H9 (cell line): ENCODE results near the gene ENC1. TPM values are rescaled to one million over a fixed set of nuclear protein-coding genes. Genes with fewer than 3 reads are reported as not detected.

ENCODE experiments used
- DNase-seq: peaks from one replicate; pipeline ENCODE4 v3.0.0-alpha.2; 2017
- H2AFZ ChIP-seq: one replicate; pipeline ENCODE4 v1.6.1; 2013; ENCODE audit warnings: mild to moderate bottlenecking, low read length, control low read depth, moderate library complexity
- H2AK5ac ChIP-seq: 2 replicates; pipeline ENCODE4 v1.6.1; 2013; ENCODE audit warnings: low read length, control low read depth, mixed read lengths; ENCODE audit not compliant: insufficient read length
- H2BK120ac ChIP-seq: one replicate; pipeline ENCODE4 v1.6.1; 2013; ENCODE audit warnings: low read depth, mild to moderate bottlenecking, low read length, control low read depth, inconsistent platforms; ENCODE audit not compliant: poor library complexity, severe bottlenecking
- H2BK12ac ChIP-seq: 2 replicates; pipeline ENCODE4 v1.6.1; 2013; ENCODE audit warnings: low read length, control low read depth, mixed read lengths, low read depth; ENCODE audit not compliant: insufficient read length
- H2BK15ac ChIP-seq: 2 replicates; pipeline ENCODE4 v1.6.1; 2013; ENCODE audit warnings: low read depth, low read length, control low read depth
- H2BK20ac ChIP-seq: one replicate; pipeline ENCODE4 v1.6.1; 2013; ENCODE audit warnings: low read depth, mild to moderate bottlenecking, low read length, control low read depth, inconsistent platforms; ENCODE audit not compliant: poor library complexity, severe bottlenecking
- H2BK5ac ChIP-seq: 2 replicates; pipeline ENCODE4 v1.6.1; 2013; ENCODE audit warnings: low read length, control low read depth, mixed read lengths; ENCODE audit not compliant: insufficient read length
- H3K14ac ChIP-seq: 2 replicates; pipeline ENCODE4 v1.6.1; 2013; ENCODE audit warnings: low read length, control low read depth; ENCODE audit not compliant: insufficient read depth
- H3K18ac ChIP-seq: 2 replicates; pipeline ENCODE4 v1.6.1; 2013; ENCODE audit warnings: low read depth, mild to moderate bottlenecking, mixed read lengths, low read length, control low read depth; ENCODE audit not compliant: insufficient read length
- H3K23ac ChIP-seq: 2 replicates; pipeline ENCODE4 v1.6.1; 2013; ENCODE audit warnings: low read length, control low read depth, mixed read lengths, low read depth; ENCODE audit not compliant: insufficient read length
- H3K23me2 ChIP-seq: 2 replicates; pipeline ENCODE4 v1.6.1; 2013; ENCODE audit warnings: low read depth, mild to moderate bottlenecking, mixed read lengths, low read length, control low read depth; ENCODE audit not compliant: insufficient read length, poor library complexity, severe bottlenecking
- H3K27ac ChIP-seq: 2 replicates; pipeline ENCODE4 v1.5.1; 2013; ENCODE audit warnings: low read length, control low read depth, mixed read lengths, low read depth; ENCODE audit not compliant: insufficient read length
- H3K27me3 ChIP-seq: 2 replicates; pipeline ENCODE4 v1.6.1; 2013; ENCODE audit warnings: low read length, control low read depth, inconsistent platforms; ENCODE audit not compliant: insufficient read depth
- H3K4ac ChIP-seq: 2 replicates; pipeline ENCODE4 v1.6.1; 2013; ENCODE audit warnings: low read depth, mild to moderate bottlenecking, control low read depth, inconsistent platforms, low read length, moderate library complexity
- H3K4me1 ChIP-seq: 2 replicates; pipeline ENCODE4 v1.6.1; 2013; ENCODE audit warnings: low read length, control low read depth, inconsistent platforms; ENCODE audit not compliant: insufficient read depth
- H3K4me2 ChIP-seq: 2 replicates; pipeline ENCODE4 v1.6.1; 2013; ENCODE audit warnings: low read length, control low read depth, mixed read lengths; ENCODE audit not compliant: insufficient read length, insufficient read depth
- H3K56ac ChIP-seq: 2 replicates; pipeline ENCODE4 v1.6.1; 2013; ENCODE audit warnings: low read depth, mild to moderate bottlenecking, mixed read lengths, low read length, control low read depth; ENCODE audit not compliant: insufficient read length
- H3K79me1 ChIP-seq: 2 replicates; pipeline ENCODE4 v1.6.1; 2013; ENCODE audit warnings: low read depth, mild to moderate bottlenecking, moderate library complexity, low read length, control low read depth, inconsistent platforms; ENCODE audit not compliant: insufficient read depth, poor library complexity, severe bottlenecking
- H3K79me2 ChIP-seq: 2 replicates; pipeline ENCODE4 v1.6.1; 2013; ENCODE audit warnings: low read length, control low read depth, inconsistent platforms; ENCODE audit not compliant: insufficient read depth
- H3K9ac ChIP-seq: 2 replicates; pipeline ENCODE4 v1.6.1; 2013; ENCODE audit warnings: low read length, control low read depth, mixed read lengths; ENCODE audit not compliant: insufficient read length; ENCODE audit errors: extremely low read depth
- H3K9me3 ChIP-seq: one replicate; pipeline ENCODE4 v1.6.1; 2013; ENCODE audit warnings: low read depth, low read length, inconsistent platforms; ENCODE audit not compliant: control insufficient read depth
- H3T11ph ChIP-seq: one replicate; pipeline ENCODE4 v1.6.1; 2013; ENCODE audit warnings: mild to moderate bottlenecking, low read length, control low read depth, inconsistent platforms
- H4K20me1 ChIP-seq: one replicate; pipeline ENCODE4 v1.6.1; 2013; ENCODE audit not compliant: control insufficient read depth, insufficient read length, insufficient read depth
- H4K5ac ChIP-seq: 2 replicates; pipeline ENCODE4 v1.6.1; 2013; ENCODE audit warnings: low read depth, mild to moderate bottlenecking, mixed read lengths, low read length, control low read depth; ENCODE audit not compliant: insufficient read length
- H4K8ac ChIP-seq: replicated peaks from 2 replicates; pipeline ENCODE4 v1.6.1; 2013; ENCODE audit warnings: low read length, control low read depth, mixed read lengths, low read depth; ENCODE audit not compliant: insufficient read length
- H4K91ac ChIP-seq: 2 replicates; pipeline ENCODE4 v1.6.1; 2013; ENCODE audit warnings: low read depth, mild to moderate bottlenecking, moderate library complexity, mixed read lengths, low read length, control low read depth; ENCODE audit not compliant: insufficient read length
- H3K27ac Mint-ChIP-seq, 3 experiments: 2 replicates in 2 of 3; 3 replicates in 1 of 3; pipeline ENCODE4 v1.8.0; 2020 to 2021; ENCODE audit warnings: mixed read lengths in 3 of 3, mild to moderate bottlenecking in 1 of 3, moderate library complexity in 1 of 3
- H3K27me3 Mint-ChIP-seq: 2 replicates; pipeline ENCODE4 v1.8.0; 2021; ENCODE audit warnings: low read depth, mild to moderate bottlenecking, moderate library complexity, mixed read lengths
- H3K36me3 Mint-ChIP-seq, 3 experiments: 2 replicates in 2 of 3; 3 replicates in 1 of 3; pipeline ENCODE4 v1.8.0; 2020 to 2021; ENCODE audit warnings: low read depth in 3 of 3, mixed read lengths in 3 of 3; ENCODE audit not compliant: insufficient read depth in 1 of 3
- H3K4me1 Mint-ChIP-seq, 2 experiments: 2 replicates each; pipeline ENCODE4 v1.8.0; 2020; ENCODE audit warnings: mixed read lengths in 2 of 2
- H3K4me3 Mint-ChIP-seq, 2 experiments: 2 replicates in 1 of 2; 3 replicates in 1 of 2; pipeline ENCODE4 v1.8.0; 2020 to 2021; ENCODE audit warnings: mild to moderate bottlenecking in 2 of 2, mixed read lengths in 2 of 2, moderate library complexity in 1 of 2
- H3K9me3 Mint-ChIP-seq, 2 experiments: 2 replicates in 1 of 2; 3 replicates in 1 of 2; pipeline ENCODE4 v1.8.0; 2020; ENCODE audit warnings: mild to moderate bottlenecking in 2 of 2, mixed read lengths in 2 of 2, moderate library complexity in 1 of 2
- CTCF ChIP-seq: fragments of 200-600 bp; sonication (generic); conservative IDR thresholded peaks from 3 replicates; pipeline ENCODE4 v1.8.0; 2021; ENCODE audit warnings: antibody characterized with exemption, mild to moderate bottlenecking
- WGBS: extraction: QIAGEN DNeasy Blood & Tissue Kit; methylation state at CpG from one replicate; pipeline ENCODE4 v1.1.7; 2013; ENCODE audit warnings: missing lambda C conversion rate, low lambda C conversion rate, mixed read lengths; ENCODE audit not compliant: insufficient read length; ENCODE audit errors: extremely low coverage; 5-methylcytosine and 5-hydroxymethylcytosine counted together
- long read RNA-seq: library from polyadenylated mRNA; unstranded; transcript quantifications from one replicate; pipeline ENCODE4 v2.0.0, GENCODE V29; 2020
- total RNA-seq: library from RNA; stranded (reverse); gene quantifications from 2 replicates; pipeline ENCODE4 v1.2.1, GENCODE V29; 2021

Gene ENC1
- 14.4 and 15.5 TPM in 2 replicates for total RNA-seq
- long read RNA-seq, full-length matches to known transcripts, result 83 of 95 reads
- long read RNA-seq, partial matches to known transcripts, result 4 of 95 reads
- long read RNA-seq, other reads (novel, unspliced or antisense), result 8 of 95 reads

DNA sequence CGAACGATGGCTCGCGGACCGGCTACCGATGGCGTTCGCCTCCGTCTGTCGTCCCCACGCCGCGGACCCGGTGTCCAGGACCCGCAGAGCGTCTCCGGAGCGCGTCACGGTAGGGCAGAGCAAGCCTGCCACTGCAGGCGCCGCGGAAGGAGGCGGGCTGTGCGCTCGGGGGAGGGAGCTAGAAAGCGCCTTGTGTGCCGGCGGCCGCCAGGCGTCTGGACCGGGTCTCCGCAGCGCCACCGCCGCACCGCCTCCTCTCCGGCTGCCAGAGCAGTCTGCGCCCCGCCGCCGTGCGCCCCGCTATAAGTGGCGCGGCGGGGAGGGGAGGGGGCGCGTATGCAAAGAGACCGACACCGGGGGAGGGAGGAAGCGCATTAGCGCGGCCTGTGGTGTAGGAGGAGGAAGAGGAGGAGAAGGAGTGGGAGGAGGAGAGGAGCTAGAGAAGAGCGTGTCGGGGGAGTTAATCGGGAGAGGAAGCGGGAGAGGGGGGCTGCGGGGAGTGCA is at the start of gene ENC1:
ENC1 (minus strand) TSS at position 279 of the 504 bp plus-strand sequence. CDS start 4,243 bp downstream, outside the sequence.
- H3K79me1 ChIP-seq, result no peaks in the 10 kb centered on the region
- peaks cover 5% of the 10 kb centered on the region; the same call in 1 of the 2 replicates for H3K79me2 ChIP-seq
- H3K9me3 ChIP-seq, result no peaks in the 10 kb centered on the region
- peaks cover 3% of the 10 kb centered on the region; the same call in 1 of the 2 replicates for H3K27me3 ChIP-seq
- WGBS, result no CpG with 5 or more reads among the region's 59 CpGs
- peak within 1 kb of the TSS; percentile 96 for H3K4me2 ChIP-seq
- peak within 1 kb of the TSS; percentile 12 for H3K18ac ChIP-seq
- peaks cover 58% of the 10 kb centered on the region for H3K27me3 Mint-ChIP-seq
- peak within 1 kb of the TSS; percentile 73 for H3K14ac ChIP-seq
- no peak within 1 kb of the TSS for H3K4ac ChIP-seq
- DNase-seq, result peak; percentile 92
- peak within 1 kb of the TSS; percentile 86 to 98 for H3K4me3 Mint-ChIP-seq
- peaks cover 21 to 26% of the 10 kb centered on the region in 2 experiments for H3K4me1 Mint-ChIP-seq
- no peak within 1 kb of the TSS for H3K23ac ChIP-seq
- peaks cover 7 to 14% (median 7%) of the 10 kb centered on the region in 3 experiments for H3K36me3 Mint-ChIP-seq
- peaks cover 4% of the 10 kb centered on the region; the same call in 1 of the 2 replicates for H3K4me1 ChIP-seq
- no peak within 1 kb of the TSS for H2AK5ac ChIP-seq
- no peak within 1 kb of the TSS for H2BK120ac ChIP-seq
- H4K5ac ChIP-seq, result no peak within 1 kb of the TSS
- H3K27ac Mint-ChIP-seq, result peak within 1 kb of the TSS; percentile 51 to 89 (median 82); a peak in 5 of 7 replicates
- H2BK12ac ChIP-seq, result no peak within 1 kb of the TSS
- H3K9ac ChIP-seq, result peak within 1 kb of the TSS; percentile 52
- H2BK20ac ChIP-seq, result no peak within 1 kb of the TSS
- H3K56ac ChIP-seq, result no peak within 1 kb of the TSS
- H2BK5ac ChIP-seq, result no peak within 1 kb of the TSS
- H4K8ac ChIP-seq, result no peak within 1 kb of the TSS
- H3T11ph ChIP-seq, result no peak within 1 kb of the TSS
- no peak within 1 kb of the TSS for H2BK15ac ChIP-seq
- H2AFZ ChIP-seq, result no peak within 1 kb of the TSS
- H4K91ac ChIP-seq, result no peak within 1 kb of the TSS
- TF ChIP-seq CTCF, result peak; percentile 62
- H3K27ac ChIP-seq, result no peak within 1 kb of the TSS
- H3K9me3 Mint-ChIP-seq, result no peaks in the 10 kb centered on the region
- no peaks in the 10 kb centered on the region for H4K20me1 ChIP-seq
- H3K23me2 ChIP-seq, result peaks cover 27% of the 10 kb centered on the region
